ENCODE results near the gene TAF3.

The TAF3 gene

GRCh38 chr10:8032558-8032957 lies 214.3 kb downstream of the TAF3 start:
- no peak for DNase-seq

- DNase-seq, result no peak
Measured at GRCh38 chr10:8033812-8034465, 215.6 kb downstream of the TAF3 start.

- DNase-seq, result no peak
Measured at GRCh38 chr10:8034466-8035005, 216.2 kb downstream of the TAF3 start.

- no peak for DNase-seq
Measured at GRCh38 chr10:8035006-8035640, 216.8 kb downstream of the TAF3 start.

GRCh38 chr10:8035641-8036470 lies 217.6 kb downstream of the TAF3 start:
- no peak for DNase-seq

- no peak for DNase-seq
Measured at GRCh38 chr10:8036506-8037198, 218.3 kb downstream of the TAF3 start.

- no peak for DNase-seq
Measured at GRCh38 chr10:8037199-8037801, 219.0 kb downstream of the TAF3 start.

GRCh38 chr10:8037941-8038894 lies 219.9 kb downstream of the TAF3 start:
- no peak for DNase-seq

- DNase-seq, result no peak
Measured at GRCh38 chr10:8039321-8039881, 221.1 kb downstream of the TAF3 start.

GRCh38 chr10:8040651-8041050 lies 222.3 kb downstream of the TAF3 start:
- DNase-seq, result no peak

GRCh38 chr10:8041284-8041991 lies 223.1 kb downstream of the TAF3 start:
- DNase-seq, result no peak

GRCh38 chr10:8041992-8042720 lies 223.9 kb downstream of the TAF3 start:
- no peak for DNase-seq

GRCh38 chr10:8042721-8043568 lies 224.6 kb downstream of the TAF3 start:
- no peak for DNase-seq

GRCh38 chr10:8043569-8044306 lies 225.4 kb downstream of the TAF3 start:
- no peak for DNase-seq

- no peak for DNase-seq
Measured at GRCh38 chr10:8044331-8044907, 226.1 kb downstream of the TAF3 start.
